Loucy (cell line): Measurements from ENCODE around the gene PTPRN2.

Experiments
- H2AFZ ChIP-seq: fragments of 200-600 bp; sonication (generic); 2 replicates; pipeline ENCODE4 v1.6.0; 2016; ENCODE audit warnings: antibody characterized with exemption, mild to moderate bottlenecking, low read length, moderate library complexity
- H3F3A ChIP-seq: fragments of 200-600 bp; 2 replicates; pipeline ENCODE4 v1.6.0; 2016; ENCODE audit warnings: antibody characterized with exemption, low read depth, mild to moderate bottlenecking
- H3K27me3 ChIP-seq: fragments of 200-600 bp; sonication (generic); 2 replicates; pipeline ENCODE4 v1.6.1; 2014; ENCODE audit warnings: low read length, mild to moderate bottlenecking; ENCODE audit not compliant: insufficient read depth, poor library complexity, severe bottlenecking
- H3K36me3 ChIP-seq: fragments of 200-600 bp; sonication (generic); 2 replicates; pipeline ENCODE4 v1.6.1; 2016; ENCODE audit warnings: low read length; ENCODE audit not compliant: insufficient read depth
- H3K4me1 ChIP-seq: fragments of 200-600 bp; sonication (generic); 2 replicates; pipeline ENCODE4 v1.5.1; 2014; ENCODE audit warnings: low read length, mild to moderate bottlenecking; ENCODE audit not compliant: insufficient read depth, poor library complexity, severe bottlenecking
- H3K4me2 ChIP-seq: fragments of 200-600 bp; sonication (generic); 2 replicates; pipeline ENCODE4 v1.6.0; 2014; ENCODE audit warnings: antibody characterized with exemption, low read length, low read depth, mild to moderate bottlenecking; ENCODE audit not compliant: poor library complexity, severe bottlenecking
- H3K4me3 ChIP-seq: fragments of 200-600 bp; sonication (generic); 2 replicates; pipeline ENCODE4 v1.5.1; 2014; ENCODE audit warnings: low read length, mild to moderate bottlenecking, mixed read lengths; ENCODE audit not compliant: poor library complexity, severe bottlenecking
- H3K79me2 ChIP-seq: fragments of 200-600 bp; sonication (generic); 2 replicates; pipeline ENCODE4 v1.6.1; 2014; ENCODE audit warnings: low read length; ENCODE audit not compliant: insufficient read depth
- H3K9ac ChIP-seq: fragments of 200-600 bp; sonication (generic); 2 replicates; pipeline ENCODE4 v1.6.0; 2014; ENCODE audit warnings: mild to moderate bottlenecking, low read depth, low read length, moderate library complexity; ENCODE audit not compliant: poor library complexity, severe bottlenecking
- H3K9me2 ChIP-seq: fragments of 200-600 bp; sonication (generic); replicated peaks from 2 replicates; pipeline ENCODE4 v1.6.1; 2016; ENCODE audit warnings: low read depth, low read length, mixed read lengths
- H3K9me3 ChIP-seq: fragments of 200-600 bp; sonication (generic); 2 replicates; pipeline ENCODE4 v1.6.1; 2014; ENCODE audit warnings: mild to moderate bottlenecking, antibody characterized with exemption, low read length, low read depth; ENCODE audit not compliant: insufficient read depth
- H4K20me1 ChIP-seq: fragments of 200-600 bp; sonication (generic); 2 replicates; pipeline ENCODE4 v1.6.0; 2014; ENCODE audit warnings: antibody characterized with exemption, low read length, mild to moderate bottlenecking; ENCODE audit not compliant: insufficient read depth, poor library complexity, severe bottlenecking
- EZH2phosphoT487 ChIP-seq: fragments of 200-600 bp; IDR thresholded peaks from 2 replicates; pipeline ENCODE4 v1.6.1; 2018; ENCODE audit warnings: antibody characterized with exemption, mild to moderate bottlenecking, moderate library complexity, borderline replicate concordance
- TF ChIP-seq, protein P1 (sequence below): fragments of 200-600 bp; sonication (generic); conservative IDR thresholded peaks from 2 replicates; pipeline ENCODE4 v1.5.1; 2014; ENCODE audit warnings: mild to moderate bottlenecking, antibody characterized with exemption, low read length

PTPRN2 gene

DNA sequence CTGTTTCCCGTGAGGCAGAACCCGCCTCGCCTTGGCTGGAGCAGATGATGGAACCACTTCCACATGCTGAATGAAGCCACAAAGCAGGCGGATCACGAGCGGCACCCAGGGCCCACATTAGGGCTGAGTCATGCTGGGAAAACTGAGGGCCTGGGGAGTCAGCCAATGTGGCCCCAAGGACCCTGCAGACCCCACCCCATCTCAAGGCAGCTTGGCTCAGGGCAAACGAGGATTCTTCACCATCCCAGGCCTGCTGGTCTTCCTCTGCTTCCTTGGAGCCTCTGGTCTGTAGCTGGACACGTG, 762.9 kb downstream of the PTPRN2 start:
- Histone ChIP-seq H3K36me3 (no peaks in the 10 kb centered on the region), H3K9me2 (no peaks in the 10 kb centered on the region), H3K27me3 (no peaks in the 10 kb centered on the region), H2AFZ (no peak overlapping the region), H4K20me1 (no peaks in the 10 kb centered on the region), H3K9ac (no peak overlapping the region), H3K79me2 (no peaks in the 10 kb centered on the region), H3K9me3 (peaks cover 19% of the 10 kb centered on the region; the same call in 1 of the 2 replicates), H3K4me2 (no peak overlapping the region), H3K4me3 (no peak overlapping the region), H3K4me1 (no peaks in the 10 kb centered on the region), H3F3A (no peaks in the 10 kb centered on the region)
- no peak for TF ChIP-seq EZH2phosphoT487
- TF ChIP-seq, protein P1, sequence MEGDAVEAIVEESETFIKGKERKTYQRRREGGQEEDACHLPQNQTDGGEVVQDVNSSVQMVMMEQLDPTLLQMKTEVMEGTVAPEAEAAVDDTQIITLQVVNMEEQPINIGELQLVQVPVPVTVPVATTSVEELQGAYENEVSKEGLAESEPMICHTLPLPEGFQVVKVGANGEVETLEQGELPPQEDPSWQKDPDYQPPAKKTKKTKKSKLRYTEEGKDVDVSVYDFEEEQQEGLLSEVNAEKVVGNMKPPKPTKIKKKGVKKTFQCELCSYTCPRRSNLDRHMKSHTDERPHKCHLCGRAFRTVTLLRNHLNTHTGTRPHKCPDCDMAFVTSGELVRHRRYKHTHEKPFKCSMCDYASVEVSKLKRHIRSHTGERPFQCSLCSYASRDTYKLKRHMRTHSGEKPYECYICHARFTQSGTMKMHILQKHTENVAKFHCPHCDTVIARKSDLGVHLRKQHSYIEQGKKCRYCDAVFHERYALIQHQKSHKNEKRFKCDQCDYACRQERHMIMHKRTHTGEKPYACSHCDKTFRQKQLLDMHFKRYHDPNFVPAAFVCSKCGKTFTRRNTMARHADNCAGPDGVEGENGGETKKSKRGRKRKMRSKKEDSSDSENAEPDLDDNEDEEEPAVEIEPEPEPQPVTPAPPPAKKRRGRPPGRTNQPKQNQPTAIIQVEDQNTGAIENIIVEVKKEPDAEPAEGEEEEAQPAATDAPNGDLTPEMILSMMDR = no peak

DNA sequence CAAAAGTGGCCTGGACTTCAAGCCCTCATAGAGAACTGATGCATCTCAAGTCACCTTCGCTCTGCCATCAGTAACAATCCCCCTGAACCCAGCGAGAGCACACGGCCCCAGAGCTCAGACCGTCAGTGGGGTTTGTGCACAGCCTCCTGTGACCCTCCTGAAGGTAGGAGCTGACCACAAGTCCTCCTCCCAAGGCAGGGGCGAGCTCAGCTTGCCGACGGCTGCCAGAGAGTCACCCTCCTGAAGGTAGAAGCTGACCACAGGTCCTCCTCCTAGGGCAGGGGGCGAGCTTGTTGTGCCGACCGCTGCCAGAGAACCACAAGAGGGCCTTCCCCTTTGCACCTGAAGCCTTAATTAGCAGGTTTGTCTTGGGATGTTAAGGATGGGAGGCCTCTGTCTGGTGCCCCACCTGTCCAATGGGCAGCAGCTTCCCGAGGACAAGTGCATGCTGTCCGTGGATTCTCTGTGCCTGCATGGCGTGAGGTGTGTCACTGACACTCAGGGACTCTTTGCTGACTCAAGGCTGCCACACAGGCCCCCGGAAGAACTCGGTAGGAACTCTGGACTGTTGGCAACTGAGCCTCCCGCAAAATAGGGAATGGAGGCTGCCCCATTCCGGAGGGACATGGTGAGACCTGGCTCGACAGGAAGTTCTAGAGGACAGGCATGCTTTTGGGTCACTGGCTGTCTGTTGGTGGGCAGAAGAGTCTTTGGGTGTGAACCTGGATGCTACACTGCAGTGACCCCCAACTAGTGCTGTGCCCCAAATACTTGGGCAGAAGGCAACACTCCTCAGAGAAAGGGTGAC, 763.4 kb downstream of the PTPRN2 start:
- Histone ChIP-seq H3K27me3 (no peaks in the 10 kb centered on the region), H3K9me2 (no peaks in the 10 kb centered on the region)

DNA sequence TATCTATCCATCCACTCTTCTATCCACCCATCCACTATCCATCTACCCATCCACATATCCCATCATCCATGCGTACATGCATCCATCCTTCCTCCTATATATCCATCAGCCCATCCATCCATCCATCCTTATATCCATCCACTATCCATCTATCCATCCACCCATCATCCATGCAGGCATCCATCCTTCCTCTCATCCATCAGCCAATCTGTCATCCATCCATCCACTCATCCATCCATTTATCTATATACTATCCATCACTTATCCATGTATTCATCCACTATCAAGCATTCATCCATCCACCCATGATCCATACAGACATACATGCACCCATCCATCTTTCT, 765.0 kb downstream of the PTPRN2 start:
- Histone ChIP-seq H3K9me2 (no peaks in the 10 kb centered on the region), H2AFZ (no peak overlapping the region), H3K4me2 (no peak overlapping the region), H3K79me2 (no peaks in the 10 kb centered on the region), H3F3A (no peaks in the 10 kb centered on the region), H4K20me1 (no peaks in the 10 kb centered on the region), H3K4me1 (no peaks in the 10 kb centered on the region), H3K4me3 (no peak overlapping the region), H3K9ac (no peak overlapping the region), H3K36me3 (no peaks in the 10 kb centered on the region), H3K27me3 (no peaks in the 10 kb centered on the region), H3K9me3 (peaks cover 19% of the 10 kb centered on the region; the same call in 1 of the 2 replicates)
- TF ChIP-seq, protein P1 = no peak
- no peak for TF ChIP-seq EZH2phosphoT487

More for the DNA sequence above, 763.4 kb downstream of the PTPRN2 start:
- H3K9me3 ChIP-seq = peaks cover 19% of the 10 kb centered on the region; the same call in 1 of the 2 replicates
- no peaks in the 10 kb centered on the region for H3F3A ChIP-seq
- no peak overlapping the region for H2AFZ ChIP-seq
- H3K4me1 ChIP-seq = no peaks in the 10 kb centered on the region
- no peak overlapping the region for H3K9ac ChIP-seq
- TF ChIP-seq EZH2phosphoT487 = no peak
- TF ChIP-seq, protein P1 = no peak
- no peak overlapping the region for H3K4me2 ChIP-seq
- H4K20me1 ChIP-seq = no peaks in the 10 kb centered on the region
- H3K4me3 ChIP-seq = no peak overlapping the region
- no peaks in the 10 kb centered on the region for H3K79me2 ChIP-seq
- no peaks in the 10 kb centered on the region for H3K36me3 ChIP-seq
